Measurements from ENCODE around the gene KPNB1.

- no peak for TF ChIP-seq CTCF (IDR thresholded peaks at IDR 0.05; ENCODE audit: control extremely low read depth in 1 of 3, insufficient read depth in 1 of 3, low read depth in 1 of 3, low read length in 3 of 3)
- TF ChIP-seq RFX5 (IDR thresholded peaks at IDR 0.05; ENCODE audit: borderline replicate concordance, low read depth, low read length), result no peak
- TF ChIP-seq RAD21 (IDR thresholded peaks at IDR 0.05 in 1 of 2, conservative IDR thresholded peaks at IDR 0.05 in 1 of 2; ENCODE audit: low read depth in 2 of 2, low read length in 2 of 2), result no peak
Measured at GRCh38 chr17:47724705-47725104, 75.0 kb downstream of the KPNB1 start.
